ENCODE measurements around the gene MORC2. TPM values are rescaled to one million over a fixed set of nuclear protein-coding genes. Genes with fewer than 3 reads are reported as not detected.

MORC2 gene
- total and polyA plus RNA-seq, 4 donors = 4.2 to 12.0 (median 9.8) TPM

DNA sequence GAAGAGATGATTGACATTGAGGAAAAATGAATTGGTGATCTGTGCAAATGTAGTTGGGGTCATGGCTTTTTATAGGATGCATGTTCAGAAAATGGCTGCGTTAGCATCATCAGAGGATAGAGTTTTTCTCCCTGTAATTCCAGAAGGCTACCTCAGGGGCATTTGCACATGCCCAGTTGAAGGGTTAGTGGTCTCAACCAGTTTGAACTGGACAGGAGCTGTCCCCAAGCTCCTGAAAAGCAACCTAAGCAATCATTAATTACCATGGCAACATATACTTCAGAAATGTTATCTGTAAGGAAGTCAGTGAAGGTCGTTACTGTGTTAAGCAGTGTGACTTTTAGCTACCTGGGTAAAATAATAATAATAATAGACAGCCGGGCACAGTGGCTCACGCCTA lies 29.8 kb upstream of the MORC2 start:
- Histone ChIP-seq H3K4me1 (ENCODE audit: control insufficient read depth in 4 of 4, insufficient read depth in 4 of 4, low read length in 3 of 4) (peaks cover 0 to 6% (median 3%) of the 10 kb centered on the region in 4 donors), H3K9ac (ENCODE audit: low read depth in 1 of 2, low read length in 2 of 2) (no peak overlapping the region), H3K9me3 (ENCODE audit: control insufficient read depth in 4 of 4, low read length in 3 of 4) (no peaks in the 10 kb centered on the region), H3K36me3 (ENCODE audit: control insufficient read depth in 4 of 4, insufficient read depth in 3 of 4, low read depth in 1 of 4, low read length in 3 of 4) (no peaks in the 10 kb centered on the region), H3K27ac (ENCODE audit: low read depth in 1 of 2, low read length in 2 of 2) (no peak overlapping the region), H3K27me3 (ENCODE audit: control insufficient read depth in 4 of 4, insufficient read depth in 4 of 4, low read length in 3 of 4) (no peaks in the 10 kb centered on the region), H3K4me3 (ENCODE audit: low read depth in 1 of 3, low read length in 3 of 3) (no peak overlapping the region)
- WGBS = 87% methylated on average over 4 of the region's 4 CpGs
- DNase-seq (ENCODE audit: low spot score) = no peak
- TF ChIP-seq RAD21 (IDR thresholded peaks at IDR 0.05) (no peak), GABPA (IDR thresholded peaks at IDR 0.05 in 1 of 2, conservative IDR thresholded peaks at IDR 0.05 in 1 of 2) (no peak), EGR1 (IDR thresholded peaks at IDR 0.05; ENCODE audit: low read depth in 2 of 2) (no peak), FOXA2 (IDR thresholded peaks at IDR 0.05) (no peak), YY1 (IDR thresholded peaks at IDR 0.05) (no peak), TAF1 (conservative IDR thresholded peaks at IDR 0.05) (no peak), NR2F2 (IDR thresholded peaks at IDR 0.05) (no peak), HNF4G (IDR thresholded peaks at IDR 0.05) (no peak), RXRA (IDR thresholded peaks at IDR 0.05) (no peak), SP1 (IDR thresholded peaks at IDR 0.05) (no peak), JUND (IDR thresholded peaks at IDR 0.05) (no peak), HNF4A (conservative IDR thresholded peaks at IDR 0.05) (no peak)
- TF ChIP-seq, protein P1, sequence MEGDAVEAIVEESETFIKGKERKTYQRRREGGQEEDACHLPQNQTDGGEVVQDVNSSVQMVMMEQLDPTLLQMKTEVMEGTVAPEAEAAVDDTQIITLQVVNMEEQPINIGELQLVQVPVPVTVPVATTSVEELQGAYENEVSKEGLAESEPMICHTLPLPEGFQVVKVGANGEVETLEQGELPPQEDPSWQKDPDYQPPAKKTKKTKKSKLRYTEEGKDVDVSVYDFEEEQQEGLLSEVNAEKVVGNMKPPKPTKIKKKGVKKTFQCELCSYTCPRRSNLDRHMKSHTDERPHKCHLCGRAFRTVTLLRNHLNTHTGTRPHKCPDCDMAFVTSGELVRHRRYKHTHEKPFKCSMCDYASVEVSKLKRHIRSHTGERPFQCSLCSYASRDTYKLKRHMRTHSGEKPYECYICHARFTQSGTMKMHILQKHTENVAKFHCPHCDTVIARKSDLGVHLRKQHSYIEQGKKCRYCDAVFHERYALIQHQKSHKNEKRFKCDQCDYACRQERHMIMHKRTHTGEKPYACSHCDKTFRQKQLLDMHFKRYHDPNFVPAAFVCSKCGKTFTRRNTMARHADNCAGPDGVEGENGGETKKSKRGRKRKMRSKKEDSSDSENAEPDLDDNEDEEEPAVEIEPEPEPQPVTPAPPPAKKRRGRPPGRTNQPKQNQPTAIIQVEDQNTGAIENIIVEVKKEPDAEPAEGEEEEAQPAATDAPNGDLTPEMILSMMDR (IDR thresholded peaks at IDR 0.05; ENCODE audit: low read depth, low read length, missing input control) = no peak
- TF ChIP-seq, protein P2, sequence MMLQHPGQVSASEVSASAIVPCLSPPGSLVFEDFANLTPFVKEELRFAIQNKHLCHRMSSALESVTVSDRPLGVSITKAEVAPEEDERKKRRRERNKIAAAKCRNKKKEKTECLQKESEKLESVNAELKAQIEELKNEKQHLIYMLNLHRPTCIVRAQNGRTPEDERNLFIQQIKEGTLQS (IDR thresholded peaks at IDR 0.05) = no peak
- TF ChIP-seq, protein P3, sequence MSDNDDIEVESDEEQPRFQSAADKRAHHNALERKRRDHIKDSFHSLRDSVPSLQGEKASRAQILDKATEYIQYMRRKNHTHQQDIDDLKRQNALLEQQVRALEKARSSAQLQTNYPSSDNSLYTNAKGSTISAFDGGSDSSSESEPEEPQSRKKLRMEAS (IDR thresholded peaks at IDR 0.05) = no peak
- TF ChIP-seq, protein P4, sequence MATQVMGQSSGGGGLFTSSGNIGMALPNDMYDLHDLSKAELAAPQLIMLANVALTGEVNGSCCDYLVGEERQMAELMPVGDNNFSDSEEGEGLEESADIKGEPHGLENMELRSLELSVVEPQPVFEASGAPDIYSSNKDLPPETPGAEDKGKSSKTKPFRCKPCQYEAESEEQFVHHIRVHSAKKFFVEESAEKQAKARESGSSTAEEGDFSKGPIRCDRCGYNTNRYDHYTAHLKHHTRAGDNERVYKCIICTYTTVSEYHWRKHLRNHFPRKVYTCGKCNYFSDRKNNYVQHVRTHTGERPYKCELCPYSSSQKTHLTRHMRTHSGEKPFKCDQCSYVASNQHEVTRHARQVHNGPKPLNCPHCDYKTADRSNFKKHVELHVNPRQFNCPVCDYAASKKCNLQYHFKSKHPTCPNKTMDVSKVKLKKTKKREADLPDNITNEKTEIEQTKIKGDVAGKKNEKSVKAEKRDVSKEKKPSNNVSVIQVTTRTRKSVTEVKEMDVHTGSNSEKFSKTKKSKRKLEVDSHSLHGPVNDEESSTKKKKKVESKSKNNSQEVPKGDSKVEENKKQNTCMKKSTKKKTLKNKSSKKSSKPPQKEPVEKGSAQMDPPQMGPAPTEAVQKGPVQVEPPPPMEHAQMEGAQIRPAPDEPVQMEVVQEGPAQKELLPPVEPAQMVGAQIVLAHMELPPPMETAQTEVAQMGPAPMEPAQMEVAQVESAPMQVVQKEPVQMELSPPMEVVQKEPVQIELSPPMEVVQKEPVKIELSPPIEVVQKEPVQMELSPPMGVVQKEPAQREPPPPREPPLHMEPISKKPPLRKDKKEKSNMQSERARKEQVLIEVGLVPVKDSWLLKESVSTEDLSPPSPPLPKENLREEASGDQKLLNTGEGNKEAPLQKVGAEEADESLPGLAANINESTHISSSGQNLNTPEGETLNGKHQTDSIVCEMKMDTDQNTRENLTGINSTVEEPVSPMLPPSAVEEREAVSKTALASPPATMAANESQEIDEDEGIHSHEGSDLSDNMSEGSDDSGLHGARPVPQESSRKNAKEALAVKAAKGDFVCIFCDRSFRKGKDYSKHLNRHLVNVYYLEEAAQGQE (IDR thresholded peaks at IDR 0.05) = no peak

DNA sequence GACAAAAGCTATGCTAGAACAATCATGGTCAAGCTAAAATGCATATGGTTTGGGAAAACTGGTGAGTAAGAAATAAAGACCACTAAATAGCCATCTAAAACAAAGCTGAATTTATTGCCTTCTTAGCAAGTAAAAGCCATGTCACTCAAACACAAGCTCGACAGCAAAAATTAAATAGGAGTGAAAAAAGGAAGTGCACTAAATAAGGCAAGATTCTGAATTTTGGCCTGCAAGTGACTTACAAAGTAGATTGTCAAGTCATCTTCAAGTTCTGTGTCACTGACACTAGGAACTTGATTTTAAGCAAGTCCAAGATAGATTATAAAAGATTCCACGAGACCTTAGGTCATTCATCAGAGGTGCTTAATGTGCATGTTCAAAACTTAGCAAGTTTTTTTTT lies 27.9 kb upstream of the MORC2 start:
- Histone ChIP-seq H3K4me1 (ENCODE audit: control insufficient read depth in 4 of 4, insufficient read depth in 4 of 4, low read length in 3 of 4) (peaks cover 0 to 5% (median 2%) of the 10 kb centered on the region in 4 donors), H3K9me3 (ENCODE audit: control insufficient read depth in 4 of 4, low read length in 3 of 4) (no peaks in the 10 kb centered on the region), H3K27ac (ENCODE audit: low read depth in 1 of 2, low read length in 2 of 2) (no peak overlapping the region), H3K36me3 (ENCODE audit: control insufficient read depth in 4 of 4, insufficient read depth in 3 of 4, low read depth in 1 of 4, low read length in 3 of 4) (no peaks in the 10 kb centered on the region), H3K9ac (ENCODE audit: low read depth in 1 of 2, low read length in 2 of 2) (no peak overlapping the region), H3K4me3 (ENCODE audit: low read depth in 1 of 3, low read length in 3 of 3) (no peak overlapping the region), H3K27me3 (ENCODE audit: control insufficient read depth in 4 of 4, insufficient read depth in 4 of 4, low read length in 3 of 4) (no peaks in the 10 kb centered on the region)
- 39% methylated on average over 2 of the region's 2 CpGs for WGBS
- DNase-seq (ENCODE audit: low spot score) = no peak
- TF ChIP-seq, protein P5, sequence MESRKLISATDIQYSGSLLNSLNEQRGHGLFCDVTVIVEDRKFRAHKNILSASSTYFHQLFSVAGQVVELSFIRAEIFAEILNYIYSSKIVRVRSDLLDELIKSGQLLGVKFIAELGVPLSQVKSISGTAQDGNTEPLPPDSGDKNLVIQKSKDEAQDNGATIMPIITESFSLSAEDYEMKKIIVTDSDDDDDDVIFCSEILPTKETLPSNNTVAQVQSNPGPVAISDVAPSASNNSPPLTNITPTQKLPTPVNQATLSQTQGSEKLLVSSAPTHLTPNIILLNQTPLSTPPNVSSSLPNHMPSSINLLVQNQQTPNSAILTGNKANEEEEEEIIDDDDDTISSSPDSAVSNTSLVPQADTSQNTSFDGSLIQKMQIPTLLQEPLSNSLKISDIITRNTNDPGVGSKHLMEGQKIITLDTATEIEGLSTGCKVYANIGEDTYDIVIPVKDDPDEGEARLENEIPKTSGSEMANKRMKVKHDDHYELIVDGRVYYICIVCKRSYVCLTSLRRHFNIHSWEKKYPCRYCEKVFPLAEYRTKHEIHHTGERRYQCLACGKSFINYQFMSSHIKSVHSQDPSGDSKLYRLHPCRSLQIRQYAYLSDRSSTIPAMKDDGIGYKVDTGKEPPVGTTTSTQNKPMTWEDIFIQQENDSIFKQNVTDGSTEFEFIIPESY (IDR thresholded peaks at IDR 0.05) = no peak
- TF ChIP-seq, protein P4 (IDR thresholded peaks at IDR 0.05) = no peak
- TF ChIP-seq TAF1 (conservative IDR thresholded peaks at IDR 0.05) (no peak), FOXA1 (IDR thresholded peaks at IDR 0.05) (no peak), RAD21 (IDR thresholded peaks at IDR 0.05) (no peak), SP1 (IDR thresholded peaks at IDR 0.05) (no peak), EGR1 (IDR thresholded peaks at IDR 0.05; ENCODE audit: low read depth in 2 of 2) (no peak), HNF4A (conservative IDR thresholded peaks at IDR 0.05) (no peak), FOXA2 (IDR thresholded peaks at IDR 0.05) (no peak)
- TF ChIP-seq, protein P2 (IDR thresholded peaks at IDR 0.05) = no peak
- TF ChIP-seq, protein P1 (IDR thresholded peaks at IDR 0.05; ENCODE audit: low read depth, low read length, missing input control) = no peak
